Subcutaneous adipose tissue (tissue), 4 donors: Measurements from ENCODE around the gene ATP6V1A. TPM values are rescaled to one million over a fixed set of nuclear protein-coding genes. Genes with fewer than 3 reads are reported as not detected.

Source experiments
- total RNA-seq, 4 donors: library from RNA; depleted of rRNA; stranded (reverse); fragments of >200 nt; gene quantifications; one replicate each; pipeline ENCODE4 v1.1.0, GENCODE V29; 2016
- TF ChIP-seq, protein P1 (sequence below): fragments of 450-650 bp; IDR thresholded peaks from one replicate; pipeline ENCODE4 v1.5.1; 2016; ENCODE audit warnings: low read depth, mild to moderate bottlenecking, control low read depth, antibody characterized with exemption, moderate library complexity

ATP6V1A gene
- 10 to 100 TPM; 36.5 to 81.6 (median 52.6) TPM for total RNA-seq

DNA sequence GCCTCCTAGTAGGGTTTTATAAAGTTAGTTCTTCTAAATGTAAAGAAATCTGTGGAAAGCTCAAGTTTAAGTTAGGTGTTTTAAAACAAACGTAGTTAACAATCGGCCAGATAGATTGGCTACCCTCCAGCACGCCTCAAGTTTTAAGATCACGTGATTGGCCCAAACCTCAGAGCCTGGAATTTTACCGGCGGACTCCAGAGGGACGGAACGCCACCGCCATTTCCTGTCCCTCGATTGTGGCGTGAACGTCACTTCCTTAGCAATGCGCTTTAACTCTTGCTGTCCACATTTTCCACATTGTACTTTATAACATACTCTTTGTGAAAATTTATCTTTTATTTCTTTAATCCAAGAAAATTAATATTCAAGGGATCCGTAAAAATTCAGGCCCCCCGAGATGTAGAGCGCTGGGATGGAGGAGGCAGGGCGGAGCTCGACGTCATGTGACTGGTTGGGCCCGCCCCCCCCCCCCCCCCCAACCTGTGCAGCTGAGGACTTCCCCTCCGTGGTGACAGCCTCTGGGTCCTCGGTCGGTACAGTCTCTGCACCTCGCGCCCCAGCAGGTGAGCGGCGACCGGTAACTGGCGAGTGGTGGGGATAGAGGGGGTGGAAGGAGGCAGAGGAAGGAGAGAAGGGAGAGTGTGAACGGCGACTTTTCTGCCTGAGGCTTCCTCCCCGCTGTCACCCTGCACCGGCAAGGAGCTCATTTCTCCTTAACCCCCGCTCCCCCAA is at the start of gene ATP6V1A:
Gene ATP6V1A (plus strand): TSS at position 488 of the 735 bp plus-strand sequence. CDS start 31,719 bp downstream, outside the sequence.
- TF ChIP-seq, protein P1, sequence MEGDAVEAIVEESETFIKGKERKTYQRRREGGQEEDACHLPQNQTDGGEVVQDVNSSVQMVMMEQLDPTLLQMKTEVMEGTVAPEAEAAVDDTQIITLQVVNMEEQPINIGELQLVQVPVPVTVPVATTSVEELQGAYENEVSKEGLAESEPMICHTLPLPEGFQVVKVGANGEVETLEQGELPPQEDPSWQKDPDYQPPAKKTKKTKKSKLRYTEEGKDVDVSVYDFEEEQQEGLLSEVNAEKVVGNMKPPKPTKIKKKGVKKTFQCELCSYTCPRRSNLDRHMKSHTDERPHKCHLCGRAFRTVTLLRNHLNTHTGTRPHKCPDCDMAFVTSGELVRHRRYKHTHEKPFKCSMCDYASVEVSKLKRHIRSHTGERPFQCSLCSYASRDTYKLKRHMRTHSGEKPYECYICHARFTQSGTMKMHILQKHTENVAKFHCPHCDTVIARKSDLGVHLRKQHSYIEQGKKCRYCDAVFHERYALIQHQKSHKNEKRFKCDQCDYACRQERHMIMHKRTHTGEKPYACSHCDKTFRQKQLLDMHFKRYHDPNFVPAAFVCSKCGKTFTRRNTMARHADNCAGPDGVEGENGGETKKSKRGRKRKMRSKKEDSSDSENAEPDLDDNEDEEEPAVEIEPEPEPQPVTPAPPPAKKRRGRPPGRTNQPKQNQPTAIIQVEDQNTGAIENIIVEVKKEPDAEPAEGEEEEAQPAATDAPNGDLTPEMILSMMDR = no peak

GRCh38 chr3:113697500-113698090 is 49.2 kb upstream of the ATP6V1A start:
- TF ChIP-seq, protein P1 = no peak

- TF ChIP-seq, protein P1 = no peak
These were observed 48.6 kb upstream of the ATP6V1A start for GRCh38 chr3:113698213-113698742.

- TF ChIP-seq, protein P1 = no peak
These were observed 47.9 kb upstream of the ATP6V1A start for GRCh38 chr3:113698956-113699355.

DNA sequence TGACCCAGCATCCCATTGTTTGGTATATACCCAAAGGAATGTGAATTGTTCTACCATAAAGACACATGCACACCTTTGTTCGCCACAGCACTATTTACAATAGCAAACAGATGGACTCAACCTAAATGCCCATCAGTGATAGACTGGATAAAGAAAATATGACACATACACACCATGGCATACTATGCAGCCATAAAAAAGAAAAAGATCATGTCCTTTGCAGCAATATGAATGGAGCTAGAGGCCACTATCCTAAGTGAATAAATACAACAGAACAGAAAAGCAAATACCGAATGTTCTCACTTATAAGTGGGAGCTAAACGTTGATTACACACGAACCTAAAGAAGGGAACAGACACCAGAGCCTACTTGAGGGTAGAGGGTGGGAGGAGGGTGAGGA is 39.0 kb upstream of the ATP6V1A start:
- TF ChIP-seq, protein P1 = no peak

GRCh38 chr3:113712129-113712528 is 34.7 kb upstream of the ATP6V1A start:
- TF ChIP-seq, protein P1 = no peak

- TF ChIP-seq, protein P1 = no peak
These were observed 32.1 kb upstream of the ATP6V1A start for GRCh38 chr3:113714702-113715101.
